PFSK-1 (cell line): ENCODE data around the gene RER1.

ENCODE experiments used
- POLR2AphosphoS5 ChIP-seq: IDR thresholded peaks from 2 replicates; pipeline ENCODE4 v1.6.1; 2012; ENCODE audit warnings: low read depth, mild to moderate bottlenecking, control low read depth, low read length, moderate library complexity
- REST ChIP-seq, 2 experiments: IDR thresholded peaks; 2 replicates each; pipeline versions ENCODE4 v1.6.1 to v1.8.0; 2011 to 2012; ENCODE audit warnings: low read depth in 2 of 2, low read length in 2 of 2, control low read depth in 1 of 2, inconsistent platforms in 1 of 2, mild to moderate bottlenecking in 1 of 2, moderate library complexity in 1 of 2; ENCODE audit not compliant: insufficient read depth in 1 of 2
- SIN3A ChIP-seq: IDR thresholded peaks from 2 replicates; pipeline ENCODE4 v1.6.1; 2012; ENCODE audit warnings: mild to moderate bottlenecking, low read length, moderate library complexity, borderline replicate concordance; ENCODE audit not compliant: insufficient read depth
- TAF1 ChIP-seq: IDR thresholded peaks from 2 replicates; pipeline ENCODE4 v1.6.1; 2012; ENCODE audit warnings: low read length, control low read depth, borderline replicate concordance; ENCODE audit not compliant: insufficient read depth

GRCh38 chr1:2399890-2400575, 8.4 kb downstream of the RER1 start:
- TF ChIP-seq SIN3A (no peak), POLR2AphosphoS5 (no peak), REST (IDR thresholded peaks at IDR 0.05; ENCODE audit: insufficient read depth in 1 of 2, low read depth in 2 of 2, low read length in 2 of 2) (no peak), TAF1 (no peak)
